Endothelial cell of umbilical vein (primary cell): ENCODE data around the gene SYT8. TPM values are rescaled to one million over a fixed set of nuclear protein-coding genes. Genes with fewer than 3 reads are reported as not detected.

Experiments
- BruUV-seq: library from RNA; stranded (reverse); fragments of 400-500 nt; replicated peaks from 2 replicates; lab custom pipeline; 2021; lab: Mats Ljungman, UMichigan
- CTCF ChIA-PET: fragments of 300-600, 350-600 bp; sonication (Branson Sonifier 250); formaldehyde crosslinking; loops from one replicate; lab custom pipeline; 2021; ENCODE audit warnings: antibody characterized with exemption, inconsistent platforms; lab: Charles Lee
- POLR2A ChIA-PET: fragments of 300-600, 350-600 bp; sonication (Branson Sonifier 250); formaldehyde crosslinking; loops from one replicate; lab custom pipeline; 2021; ENCODE audit warnings: antibody characterized with exemption, inconsistent platforms; lab: Charles Lee
- DNase-seq: peaks from one replicate; pipeline ENCODE4 v3.0.0-alpha.2; 2011; ENCODE audit warnings: low read depth, low spot score
- FAIRE-seq: peaks from 2 replicates; lab custom pipeline; 2011; peaks lifted over from hg19 to GRCh38; lab: Jason Lieb, UNC
- H2AFZ ChIP-seq: 2 replicates; pipeline ENCODE4 v1.6.0; 2012; ENCODE audit warnings: low read depth, low read length, control low read depth, inconsistent platforms
- H3K27ac ChIP-seq: 2 replicates; pipeline ENCODE4 v1.5.1; 2011; ENCODE audit warnings: low read depth, mild to moderate bottlenecking, control low read depth, low read length, moderate library complexity; ENCODE audit not compliant: insufficient read depth
- H3K27me3 ChIP-seq, 2 experiments: 2 replicates each; pipeline versions ENCODE4 v1.6.0 to v1.6.1; 2011; ENCODE audit warnings: low read length in 2 of 2, mixed read lengths in 1 of 2; ENCODE audit not compliant: control insufficient read depth in 2 of 2, insufficient read depth in 2 of 2
- H3K36me3 ChIP-seq, 2 experiments: 2 replicates in 1 of 2; 3 replicates in 1 of 2; pipeline ENCODE4 v1.5.1; 2011; ENCODE audit warnings: low read length in 2 of 2, mild to moderate bottlenecking in 1 of 2, moderate library complexity in 1 of 2; ENCODE audit not compliant: control insufficient read depth in 2 of 2, insufficient read depth in 2 of 2; ENCODE audit errors: extremely low read depth in 1 of 2
- H3K4me1 ChIP-seq: 3 replicates; pipeline ENCODE4 v1.5.1; 2011; ENCODE audit warnings: mild to moderate bottlenecking, low read length; ENCODE audit not compliant: control insufficient read depth, insufficient read depth; ENCODE audit errors: extremely low read depth
- H3K4me2 ChIP-seq: 2 replicates; pipeline ENCODE4 v1.6.1; 2011; ENCODE audit warnings: low read length, control low read depth, mixed read lengths; ENCODE audit not compliant: insufficient read depth
- H3K4me3 ChIP-seq, 3 experiments: fragments of 200-600 bp in 1 of 3; sonication (generic), shearing (Covaris generic) in 1 of 3; replicated peaks in 1 of 3; 2 replicates each; pipeline ENCODE4 v1.5.1; 2011 to 2016; ENCODE audit warnings: control low read depth in 3 of 3, low read length in 3 of 3, mild to moderate bottlenecking in 2 of 3, inconsistent platforms in 1 of 3, low read depth in 1 of 3, moderate library complexity in 1 of 3; ENCODE audit not compliant: insufficient read depth in 1 of 3
- H3K79me2 ChIP-seq: 2 replicates; pipeline ENCODE4 v1.6.0; 2012; ENCODE audit warnings: low read length, inconsistent platforms; ENCODE audit not compliant: control insufficient read depth, insufficient read depth
- H3K9ac ChIP-seq: replicated peaks from 2 replicates; pipeline ENCODE3; 2011; ENCODE audit warnings: low read length, control low read depth; ENCODE audit not compliant: insufficient read depth; ENCODE audit errors: extremely low read depth
- H3K9me1 ChIP-seq: replicated peaks from 3 replicates; pipeline ENCODE4 v1.6.0; 2011; ENCODE audit warnings: mild to moderate bottlenecking, low read length; ENCODE audit not compliant: control insufficient read depth, insufficient read depth; ENCODE audit errors: extremely low read depth
- H3K9me3 ChIP-seq: replicated peaks from 2 replicates; pipeline ENCODE4 v1.5.1; 2012; ENCODE audit warnings: low read length, inconsistent platforms; ENCODE audit not compliant: control insufficient read depth, insufficient read depth
- H4K20me1 ChIP-seq: replicated peaks from 2 replicates; pipeline ENCODE3; 2011; ENCODE audit warnings: mild to moderate bottlenecking, low read length; ENCODE audit not compliant: control insufficient read depth, insufficient read depth; ENCODE audit errors: extremely low read depth
- CTCF ChIP-seq, 2 donors: IDR thresholded peaks; 1 replicate in 1 of 2; 2 replicates in 1 of 2; pipeline ENCODE4 v1.5.1; 2011; ENCODE audit warnings: low read length in 2 of 2, mild to moderate bottlenecking in 2 of 2, moderate library complexity in 2 of 2, control low read depth in 1 of 2, inconsistent platforms in 1 of 2, low read depth in 1 of 2; ENCODE audit not compliant: insufficient read depth in 1 of 2; ENCODE audit errors: extremely low read depth in 1 of 2
- EZH2 ChIP-seq: IDR thresholded peaks from 2 replicates; pipeline ENCODE4 v1.6.1; 2012; ENCODE audit warnings: borderline replicate concordance, low read depth, mild to moderate bottlenecking, moderate library complexity, low read length, inconsistent platforms; ENCODE audit not compliant: severe bottlenecking
- FOS ChIP-seq: IDR thresholded peaks from 2 replicates; pipeline ENCODE4 v1.6.1; 2011; ENCODE audit warnings: mild to moderate bottlenecking, low read length, moderate library complexity, borderline replicate concordance; ENCODE audit not compliant: insufficient read depth
- GATA2 ChIP-seq: IDR thresholded peaks from 2 replicates; pipeline ENCODE4 v1.7.0; 2011; ENCODE audit warnings: low read depth, mild to moderate bottlenecking, moderate library complexity, mixed read lengths, low read length; ENCODE audit not compliant: insufficient read length, insufficient read depth
- JUN ChIP-seq: IDR thresholded peaks from 2 replicates; pipeline ENCODE4 v1.6.1; 2011; ENCODE audit warnings: borderline replicate concordance, low read depth; ENCODE audit not compliant: insufficient read length, insufficient read depth
- MAX ChIP-seq: IDR thresholded peaks from 2 replicates; pipeline ENCODE4 v1.6.1; 2011; ENCODE audit not compliant: insufficient read depth, insufficient read length
- MYC ChIP-seq: IDR thresholded peaks from one replicate; pipeline ENCODE4 v1.6.1; 2011; ENCODE audit warnings: mild to moderate bottlenecking, low read depth, low read length
- POLR2A ChIP-seq: IDR thresholded peaks from 2 replicates; pipeline ENCODE4 v1.6.1; 2012; ENCODE audit warnings: low read depth, mild to moderate bottlenecking, control low read depth, low read length
- POLR2AphosphoS5 ChIP-seq: IDR thresholded peaks from 2 replicates; pipeline ENCODE4 v1.6.1; 2012; ENCODE audit warnings: low read depth, mild to moderate bottlenecking, control low read depth, low read length, moderate library complexity; ENCODE audit not compliant: insufficient read depth
- dilution Hi-C: fragments of 300-500 bp; cut with MboI; formaldehyde crosslinking; loops from one replicate; pipeline ENCODE4 v1.15.0; 2019; ENCODE audit warnings: low sequenced_read_pairs; ENCODE audit not compliant: extremely low pct_ligation_motif_present
- intact Hi-C: fragments of 100-400 bp; cut with micrococcal nuclease; formaldehyde crosslinking; loops from one replicate; pipeline ENCODE4 v1.10.0; 2022
- polyA plus RNA-seq, 4 experiments: library from polyadenylated mRNA; depleted of rRNA in 3 of 4; stranded (reverse) in 3 of 4; unstranded in 1 of 4; fragments of >200 nt; gene quantifications; 2 replicates each; pipeline versions ENCODE4 v1.2.1 to v1.2.3, GENCODE V29; 2011 to 2012; ENCODE audit warnings: missing spikeins in 1 of 4
- total RNA-seq: library from RNA; stranded (reverse); gene quantifications from 2 replicates; pipeline ENCODE4 v1.2.3, GENCODE V29; 2021

SYT8 gene
- total and polyA plus RNA-seq, 2 donors (not counting 3 experiments of a cell fraction or from before 2014, with no cell fraction given), result not detected

GRCh38 chr11:1860108-1860507 is 25.3 kb downstream of the SYT8 start:
- no TSS peak for BruUV-seq
- Histone ChIP-seq H3K9me3 (no peaks in the 10 kb centered on the region), H3K36me3 (no peaks in the 10 kb centered on the region), H3K9me1 (no peaks in the 10 kb centered on the region), H3K9ac (no peak overlapping the region), H3K4me3 (no peak overlapping the region), H3K4me2 (no peak overlapping the region), H3K79me2 (no peaks in the 10 kb centered on the region), H4K20me1 (no peaks in the 10 kb centered on the region), H3K4me1 (peaks cover 12% of the 10 kb centered on the region), H3K27ac (no peak overlapping the region), H2AFZ (no peak overlapping the region), H3K27me3 (no peaks in the 10 kb centered on the region)
- ChIA-PET CTCF (no interaction called here), POLR2A (no interaction called here)
- TF ChIP-seq FOS (no peak), EZH2 (no peak), CTCF (IDR thresholded peaks at IDR 0.05; ENCODE audit: extremely low read depth in 1 of 2, insufficient read depth in 1 of 2, low read depth in 1 of 2, low read length in 2 of 2) (no peak), JUN (no peak), POLR2AphosphoS5 (no peak), MAX (no peak), MYC (no peak), POLR2A (no peak), GATA2 (no peak)
- FAIRE-seq, result no peak
- dilution Hi-C loops (no loop called here), intact Hi-C loops (no loop called here)
- DNase-seq, result no peak
